ENCODE data around the gene HOXB8.

DNA sequence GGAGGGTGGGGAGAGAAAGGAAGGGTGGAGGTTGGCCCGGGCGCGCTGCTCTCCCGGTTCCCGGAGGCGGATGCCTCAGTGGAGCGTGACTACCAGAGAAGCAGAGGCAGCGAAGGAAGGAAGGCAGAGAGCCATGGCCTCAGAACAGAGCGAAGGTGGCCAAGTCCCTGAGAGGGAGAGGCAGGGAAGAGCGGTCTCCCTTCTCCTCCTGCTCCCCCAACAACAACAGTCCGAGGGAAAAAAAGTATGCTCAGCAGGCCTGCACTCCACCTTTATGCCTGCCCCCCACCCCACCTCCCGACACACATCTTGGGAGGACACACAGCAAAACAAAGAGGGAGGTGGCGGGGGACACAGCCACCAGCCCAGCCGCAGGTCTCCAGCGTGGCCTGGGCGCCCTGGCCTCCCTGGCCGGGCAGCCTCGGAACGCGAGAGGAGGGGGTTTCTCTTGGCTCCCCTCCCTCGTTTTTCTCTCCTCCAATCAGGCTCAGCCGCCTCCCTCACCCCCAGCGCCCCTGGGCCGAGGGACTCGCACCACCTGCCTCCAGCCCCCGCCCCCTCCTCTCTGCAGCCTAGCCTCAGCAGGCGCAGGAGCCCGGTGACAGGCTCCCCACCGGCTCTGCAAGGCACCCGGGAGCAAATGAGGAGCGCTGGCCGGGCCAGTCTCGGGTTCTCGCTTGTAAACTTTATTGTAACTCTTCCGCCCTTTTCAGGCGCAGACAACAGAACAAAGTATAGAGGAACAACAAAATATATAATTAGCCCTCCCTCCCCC lies 3.2 kb downstream of the HOXB8 start:
- TF ChIP-seq, protein P1, sequence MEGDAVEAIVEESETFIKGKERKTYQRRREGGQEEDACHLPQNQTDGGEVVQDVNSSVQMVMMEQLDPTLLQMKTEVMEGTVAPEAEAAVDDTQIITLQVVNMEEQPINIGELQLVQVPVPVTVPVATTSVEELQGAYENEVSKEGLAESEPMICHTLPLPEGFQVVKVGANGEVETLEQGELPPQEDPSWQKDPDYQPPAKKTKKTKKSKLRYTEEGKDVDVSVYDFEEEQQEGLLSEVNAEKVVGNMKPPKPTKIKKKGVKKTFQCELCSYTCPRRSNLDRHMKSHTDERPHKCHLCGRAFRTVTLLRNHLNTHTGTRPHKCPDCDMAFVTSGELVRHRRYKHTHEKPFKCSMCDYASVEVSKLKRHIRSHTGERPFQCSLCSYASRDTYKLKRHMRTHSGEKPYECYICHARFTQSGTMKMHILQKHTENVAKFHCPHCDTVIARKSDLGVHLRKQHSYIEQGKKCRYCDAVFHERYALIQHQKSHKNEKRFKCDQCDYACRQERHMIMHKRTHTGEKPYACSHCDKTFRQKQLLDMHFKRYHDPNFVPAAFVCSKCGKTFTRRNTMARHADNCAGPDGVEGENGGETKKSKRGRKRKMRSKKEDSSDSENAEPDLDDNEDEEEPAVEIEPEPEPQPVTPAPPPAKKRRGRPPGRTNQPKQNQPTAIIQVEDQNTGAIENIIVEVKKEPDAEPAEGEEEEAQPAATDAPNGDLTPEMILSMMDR (IDR thresholded peaks at IDR 0.05): no peak
- TF ChIP-seq POLR2AphosphoS5 (IDR thresholded peaks at IDR 0.05): no peak
- no peak for TF ChIP-seq POLR2A (IDR thresholded peaks at IDR 0.05)
- no peak for TF ChIP-seq EP300 (IDR thresholded peaks at IDR 0.05)
